ENCODE data around the gene BBOX1.

BBOX1 gene

GRCh38 chr11:27025312-27025955 is 15.2 kb upstream of the BBOX1 start:
- TF ChIP-seq CTCF (IDR thresholded peaks at IDR 0.05; ENCODE audit: borderline replicate concordance, control extremely low read depth, extremely low read depth, insufficient read depth, missing control alignments) = no peak
- no peak for DNase-seq (ENCODE audit: low spot score)
- in situ Hi-C loops (cut with MboI; ENCODE audit: low sequenced_read_pairs, unreplicated experiment) = no loop called here

- no peak for TF ChIP-seq CTCF (IDR thresholded peaks at IDR 0.05; ENCODE audit: borderline replicate concordance, control extremely low read depth, extremely low read depth, insufficient read depth, missing control alignments)
- no peak for DNase-seq (ENCODE audit: low spot score)
- in situ Hi-C loops (cut with MboI; ENCODE audit: low sequenced_read_pairs, unreplicated experiment) = no loop called here
These were observed 14.5 kb upstream of the BBOX1 start for GRCh38 chr11:27025957-27026733.

- DNase-seq (ENCODE audit: low spot score) = no peak
- in situ Hi-C loops (cut with MboI; ENCODE audit: low sequenced_read_pairs, unreplicated experiment) = no loop called here
- TF ChIP-seq CTCF (IDR thresholded peaks at IDR 0.05; ENCODE audit: borderline replicate concordance, control extremely low read depth, extremely low read depth, insufficient read depth, missing control alignments) = no peak
These were observed 12.1 kb upstream of the BBOX1 start for GRCh38 chr11:27028561-27028965.

- no peak for DNase-seq (ENCODE audit: low spot score)
- in situ Hi-C loops (cut with MboI; ENCODE audit: low sequenced_read_pairs, unreplicated experiment) = no loop called here
- TF ChIP-seq CTCF (IDR thresholded peaks at IDR 0.05; ENCODE audit: borderline replicate concordance, control extremely low read depth, extremely low read depth, insufficient read depth, missing control alignments) = no peak
These were observed 10.6 kb upstream of the BBOX1 start for GRCh38 chr11:27029966-27030365.

GRCh38 chr11:27031754-27032153 is 8.9 kb upstream of the BBOX1 start:
- in situ Hi-C loops (cut with MboI; ENCODE audit: low sequenced_read_pairs, unreplicated experiment) = no loop called here

GRCh38 chr11:27039873-27040272 is 742 bp upstream of the BBOX1 start:
- DNase-seq (ENCODE audit: low spot score) = no peak
- in situ Hi-C loops (cut with MboI; ENCODE audit: low sequenced_read_pairs, unreplicated experiment) = no loop called here

More at GRCh38 chr11:27031754-27032153, 8.9 kb upstream of the BBOX1 start:
- TF ChIP-seq CTCF (IDR thresholded peaks at IDR 0.05; ENCODE audit: borderline replicate concordance, control extremely low read depth, extremely low read depth, insufficient read depth, missing control alignments) = no peak
- no peak for DNase-seq (ENCODE audit: low spot score)

More at GRCh38 chr11:27039873-27040272, 742 bp upstream of the BBOX1 start:
- no peak for TF ChIP-seq CTCF (IDR thresholded peaks at IDR 0.05; ENCODE audit: borderline replicate concordance, control extremely low read depth, extremely low read depth, insufficient read depth, missing control alignments)
